Prostate gland (tissue), 2 donors: Measurements from ENCODE around the gene UBE2Q2. TPM values are rescaled to one million over a fixed set of nuclear protein-coding genes. Genes with fewer than 3 reads are reported as not detected.

Experiments
- DNase-seq: peaks from one replicate; pipeline ENCODE4 v3.0.0-alpha.2; 2019; ENCODE audit warnings: low spot score
- H3K27ac ChIP-seq, 2 donors: fragments of 200-600 bp; sonication (generic); 2 replicates each; pipeline ENCODE4 v1.5.1; 2017 to 2019
- H3K27me3 ChIP-seq: fragments of 200-600 bp; sonication (generic); replicated peaks from 2 replicates; pipeline ENCODE4 v1.5.1; 2019; ENCODE audit not compliant: insufficient read depth
- H3K36me3 ChIP-seq, 2 donors: fragments of 200-600 bp; sonication (generic); 1 replicate in 1 of 2; 2 replicates in 1 of 2; pipeline versions ENCODE4 v1.5.1 to v1.8.1; 2017 to 2019
- H3K4me1 ChIP-seq: fragments of 200-600 bp; sonication (generic); replicated peaks from 2 replicates; pipeline ENCODE4 v1.5.1; 2019
- H3K4me3 ChIP-seq, 2 donors: fragments of 200-600 bp; sonication (generic); 2 replicates each; pipeline ENCODE4 v1.5.1; 2017 to 2019
- H3K9me3 ChIP-seq: fragments of 200-600 bp; sonication (generic); 2 replicates; pipeline ENCODE4 v1.5.1; 2017
- POLR2A ChIP-seq: fragments of 450-650 bp; IDR thresholded peaks from one replicate; pipeline ENCODE4 v1.6.1; 2016; ENCODE audit warnings: antibody characterized with exemption, mild to moderate bottlenecking
- POLR2AphosphoS5 ChIP-seq: sonication (generic); formaldehyde crosslinking; IDR thresholded peaks from one replicate; pipeline ENCODE4 v1.6.1; 2017; ENCODE audit warnings: antibody characterized with exemption
- WGBS: methylation state at CpG from one replicate; pipeline ENCODE4 v1.1.5; 2018; 5-methylcytosine and 5-hydroxymethylcytosine counted together
- intact Hi-C: fragments of 100-400 bp; cut with DNase I; formaldehyde crosslinking; loops from one replicate; pipeline ENCODE4 v1.14.2; 2022
- total RNA-seq, 2 donors: library from RNA; depleted of rRNA; stranded (reverse); fragments of >200 nt; gene quantifications; one replicate each; pipeline ENCODE4 v1.1.0, GENCODE V29; 2016
- TF ChIP-seq, protein P1 (sequence below), 4 experiments: fragments of 200-600 bp in 2 of 4; fragments of 450-650 bp in 2 of 4; sonication (generic) in 2 of 4; IDR thresholded peaks; 1 replicate in 3 of 4; 2 replicates in 1 of 4; pipeline ENCODE4 v1.5.1; 2016 to 2019; ENCODE audit warnings: antibody characterized with exemption in 4 of 4, mild to moderate bottlenecking in 2 of 4, moderate library complexity in 2 of 4

Gene UBE2Q2
- total RNA-seq, 2 donors from 2014 or later, result 33.1 to 67.5 TPM

DNA sequence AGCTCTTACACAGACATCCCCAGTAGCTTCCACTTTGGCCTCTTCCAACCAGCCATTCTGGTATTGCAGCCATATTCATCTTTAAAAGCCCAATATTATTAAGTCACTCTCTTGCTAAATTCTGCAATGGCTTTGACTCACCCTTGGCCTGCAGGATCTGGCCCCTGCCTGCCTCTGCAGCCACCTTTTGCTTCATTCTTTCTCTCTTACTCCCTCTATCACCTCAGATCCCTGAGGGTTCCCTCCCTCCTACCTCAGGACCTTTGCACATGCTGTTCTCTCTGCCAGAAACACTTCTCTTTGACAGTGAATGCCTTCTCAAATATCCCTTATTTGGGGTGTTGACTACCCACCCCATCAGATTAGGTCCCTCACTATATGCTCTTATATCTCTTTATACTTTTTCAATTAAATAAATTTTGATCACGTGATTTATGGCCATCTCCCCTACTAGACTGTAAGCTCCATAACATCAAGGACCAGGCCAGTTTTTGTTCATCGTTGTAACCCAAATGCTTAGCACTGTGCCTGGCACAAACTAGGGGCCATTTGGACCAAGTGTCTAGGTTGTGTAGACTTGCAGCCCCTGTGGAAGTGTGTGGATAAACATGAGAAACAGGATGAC, 32.3 kb upstream of the UBE2Q2 start:
- no peaks in the 10 kb centered on the region for H3K4me1 ChIP-seq
- 95% methylated on average over 2 of the region's 2 CpGs for WGBS
- no peak overlapping the region for H3K27ac ChIP-seq
- H3K4me3 ChIP-seq, result no peak overlapping the region
- H3K9me3 ChIP-seq, result no peaks in the 10 kb centered on the region
- intact Hi-C loops, result no loop called here
- H3K36me3 ChIP-seq, result no peaks in the 10 kb centered on the region
- no peak for DNase-seq
- no peaks in the 10 kb centered on the region for H3K27me3 ChIP-seq
- TF ChIP-seq, protein P1, sequence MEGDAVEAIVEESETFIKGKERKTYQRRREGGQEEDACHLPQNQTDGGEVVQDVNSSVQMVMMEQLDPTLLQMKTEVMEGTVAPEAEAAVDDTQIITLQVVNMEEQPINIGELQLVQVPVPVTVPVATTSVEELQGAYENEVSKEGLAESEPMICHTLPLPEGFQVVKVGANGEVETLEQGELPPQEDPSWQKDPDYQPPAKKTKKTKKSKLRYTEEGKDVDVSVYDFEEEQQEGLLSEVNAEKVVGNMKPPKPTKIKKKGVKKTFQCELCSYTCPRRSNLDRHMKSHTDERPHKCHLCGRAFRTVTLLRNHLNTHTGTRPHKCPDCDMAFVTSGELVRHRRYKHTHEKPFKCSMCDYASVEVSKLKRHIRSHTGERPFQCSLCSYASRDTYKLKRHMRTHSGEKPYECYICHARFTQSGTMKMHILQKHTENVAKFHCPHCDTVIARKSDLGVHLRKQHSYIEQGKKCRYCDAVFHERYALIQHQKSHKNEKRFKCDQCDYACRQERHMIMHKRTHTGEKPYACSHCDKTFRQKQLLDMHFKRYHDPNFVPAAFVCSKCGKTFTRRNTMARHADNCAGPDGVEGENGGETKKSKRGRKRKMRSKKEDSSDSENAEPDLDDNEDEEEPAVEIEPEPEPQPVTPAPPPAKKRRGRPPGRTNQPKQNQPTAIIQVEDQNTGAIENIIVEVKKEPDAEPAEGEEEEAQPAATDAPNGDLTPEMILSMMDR (IDR thresholded peaks at IDR 0.05), result no peak
- no peak for TF ChIP-seq POLR2A

DNA sequence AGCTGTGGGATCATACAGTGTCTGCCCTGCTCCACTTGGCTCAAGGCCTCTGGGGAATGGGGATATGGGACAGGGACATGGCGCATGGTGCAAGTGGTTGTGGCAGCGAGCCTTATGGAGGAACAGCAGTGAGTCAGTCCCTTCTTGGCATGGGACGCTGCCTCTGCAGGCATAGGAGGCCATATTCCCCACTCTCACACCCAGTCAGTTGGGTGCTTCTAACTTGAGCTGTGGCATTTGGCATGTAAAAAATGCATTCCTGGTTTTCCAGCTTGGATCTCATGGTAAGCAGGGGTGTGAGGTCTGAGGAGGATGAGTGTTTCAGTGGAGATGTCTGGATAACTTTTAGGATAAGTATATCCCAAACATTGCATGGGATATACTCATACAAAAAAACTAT, 31.6 kb upstream of the UBE2Q2 start:
- TF ChIP-seq POLR2A (no peak), POLR2AphosphoS5 (no peak)
- TF ChIP-seq, protein P1 (IDR thresholded peaks at IDR 0.05), result no peak
- no peaks in the 10 kb centered on the region for H3K36me3 ChIP-seq
- no peaks in the 10 kb centered on the region for H3K9me3 ChIP-seq
- intact Hi-C loops, result no loop called here
- WGBS, result 97% methylated on average over 3 of the region's 3 CpGs
- H3K27ac ChIP-seq, result no peak overlapping the region
- no peaks in the 10 kb centered on the region for H3K4me1 ChIP-seq
- H3K4me3 ChIP-seq, result no peak overlapping the region
- H3K27me3 ChIP-seq, result no peaks in the 10 kb centered on the region
- no peak for DNase-seq

DNA sequence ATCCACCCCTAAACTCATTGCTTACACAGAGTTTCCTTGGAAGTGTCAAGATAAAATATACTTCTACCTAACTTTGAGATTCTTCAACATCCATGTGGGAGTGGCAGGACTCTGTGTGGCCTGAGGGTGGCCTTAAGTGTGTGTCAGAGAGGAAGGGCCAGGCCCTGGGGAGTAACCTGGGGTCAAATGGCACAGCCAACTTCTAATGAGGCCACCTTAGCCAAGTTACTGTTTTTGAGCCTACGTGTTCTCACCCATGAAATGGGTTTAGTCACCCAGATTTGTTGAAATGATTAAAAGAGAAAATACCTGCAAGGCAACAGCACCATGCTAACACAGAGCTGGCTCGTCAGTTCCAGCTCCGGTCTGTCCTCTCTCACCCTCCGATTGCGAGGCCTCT, 28.5 kb upstream of the UBE2Q2 start:
- 91% methylated on average over 5 of the region's 5 CpGs for WGBS
- H3K36me3 ChIP-seq, result no peaks in the 10 kb centered on the region
- H3K4me1 ChIP-seq, result no peaks in the 10 kb centered on the region
- DNase-seq, result no peak
- TF ChIP-seq POLR2AphosphoS5 (no peak), POLR2A (no peak)
- TF ChIP-seq, protein P1 (IDR thresholded peaks at IDR 0.05), result no peak
- no peak overlapping the region for H3K27ac ChIP-seq
- intact Hi-C loops, result no loop called here
- H3K4me3 ChIP-seq, result no peak overlapping the region
- no peaks in the 10 kb centered on the region for H3K9me3 ChIP-seq
- no peaks in the 10 kb centered on the region for H3K27me3 ChIP-seq

DNA sequence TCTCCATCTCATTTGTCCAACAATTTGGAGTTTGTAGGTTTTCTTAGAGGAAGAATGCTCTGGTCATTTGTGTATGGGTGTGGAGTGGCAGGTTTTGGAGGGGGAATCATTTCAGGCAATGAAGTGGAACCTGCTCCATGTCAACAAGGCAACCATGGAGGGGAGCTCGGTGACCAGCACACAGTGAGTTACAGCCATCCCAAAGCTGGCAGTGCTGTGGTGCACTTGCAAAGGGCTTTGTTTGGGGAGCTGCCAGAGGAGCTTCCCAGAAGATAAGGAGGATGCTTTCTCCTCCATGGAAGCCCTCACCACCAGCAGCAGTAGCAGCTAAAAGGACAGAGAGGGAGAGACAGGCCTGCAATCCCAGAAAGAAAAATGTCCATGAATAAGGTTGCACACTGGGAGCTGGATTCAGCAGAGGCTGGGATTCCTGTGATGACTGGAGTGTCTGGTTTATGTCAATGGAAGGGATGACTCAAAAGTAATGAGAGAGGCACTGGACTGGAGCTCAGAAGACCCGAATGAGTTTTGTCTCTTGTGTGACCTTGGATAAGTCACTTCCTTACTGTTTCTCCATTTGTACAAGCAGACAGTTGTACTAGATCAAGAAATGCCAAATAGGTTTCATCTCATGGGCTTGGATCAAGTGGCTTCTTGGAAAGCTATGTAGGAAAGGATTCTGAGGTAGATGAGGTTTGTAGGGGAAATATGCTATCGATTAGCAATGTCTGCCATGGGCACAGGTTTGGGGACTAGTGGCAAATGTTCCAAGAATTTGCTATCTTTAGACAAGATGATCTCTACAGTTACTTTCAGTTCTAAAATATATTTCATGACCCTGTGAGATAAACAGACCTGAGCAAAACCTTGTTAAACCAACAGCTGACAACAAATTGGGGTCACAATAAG, 27.2 kb upstream of the UBE2Q2 start:
- no peak overlapping the region for H3K4me3 ChIP-seq
- intact Hi-C loops, result no loop called here
- TF ChIP-seq POLR2A (no peak), POLR2AphosphoS5 (no peak)
- TF ChIP-seq, protein P1 (IDR thresholded peaks at IDR 0.05), result no peak
- no peaks in the 10 kb centered on the region for H3K4me1 ChIP-seq
- 91% methylated on average over 3 of the region's 3 CpGs for WGBS
- no peaks in the 10 kb centered on the region for H3K9me3 ChIP-seq
- no peaks in the 10 kb centered on the region for H3K36me3 ChIP-seq
- H3K27ac ChIP-seq, result no peak overlapping the region
- no peaks in the 10 kb centered on the region for H3K27me3 ChIP-seq
- DNase-seq, result no peak
